DND-41 (cell line): Measurements from ENCODE around the gene DAD1.

Experiments
- ATAC-seq: fragments of 200-7000 bp; cut with Tn5 transposase; 3 replicates; pipeline ENCODE4 v1.9.1; 2021; ENCODE audit warnings: low read depth; ENCODE audit not compliant: insufficient read depth
- DNase-seq: peaks from one replicate; pipeline ENCODE4 v3.0.0-alpha.2; 2020
- H2AFZ ChIP-seq: 2 replicates; pipeline ENCODE4 v1.6.0; 2012; ENCODE audit warnings: low read depth, low read length
- H3K27ac ChIP-seq: 2 replicates; pipeline ENCODE4 v1.5.1; 2012; ENCODE audit warnings: low read length, inconsistent platforms
- H3K27me3 ChIP-seq: fragments of 200-600 bp; sonication (generic); 2 replicates; pipeline ENCODE4 v1.6.0; 2012; ENCODE audit warnings: low read length, mild to moderate bottlenecking, inconsistent platforms; ENCODE audit not compliant: insufficient read depth, poor library complexity
- H3K36me3 ChIP-seq: 2 replicates; pipeline ENCODE4 v1.5.1; 2012; ENCODE audit warnings: low read length, inconsistent platforms; ENCODE audit not compliant: insufficient read depth
- H3K4me1 ChIP-seq: 2 replicates; pipeline ENCODE4 v1.5.1; 2012; ENCODE audit warnings: mild to moderate bottlenecking, low read length; ENCODE audit not compliant: insufficient read depth
- H3K4me2 ChIP-seq: 2 replicates; pipeline ENCODE4 v1.6.0; 2012; ENCODE audit warnings: mild to moderate bottlenecking, moderate library complexity, low read length, inconsistent platforms; ENCODE audit not compliant: insufficient read depth
- H3K4me3 ChIP-seq, 2 experiments: fragments of 200-600 bp in 1 of 2; shearing (Covaris generic) in 1 of 2; 2 replicates each; pipeline ENCODE4 v1.5.1; 2012 to 2016; ENCODE audit warnings: inconsistent platforms in 2 of 2, low read length in 2 of 2, mild to moderate bottlenecking in 2 of 2, low read depth in 1 of 2, moderate library complexity in 1 of 2
- H3K79me2 ChIP-seq: 2 replicates; pipeline ENCODE4 v1.6.0; 2012; ENCODE audit warnings: low read length, inconsistent platforms; ENCODE audit not compliant: insufficient read depth
- H3K9ac ChIP-seq: 2 replicates; pipeline ENCODE4 v1.6.0; 2012; ENCODE audit warnings: low read depth, mild to moderate bottlenecking, inconsistent platforms, low read length, moderate library complexity
- H3K9me3 ChIP-seq: 2 replicates; pipeline ENCODE4 v1.5.1; 2012; ENCODE audit warnings: low read length, moderate library complexity, mild to moderate bottlenecking, inconsistent platforms; ENCODE audit not compliant: insufficient read depth, severe bottlenecking
- H4K20me1 ChIP-seq: 2 replicates; pipeline ENCODE4 v1.6.0; 2012; ENCODE audit warnings: low read length; ENCODE audit not compliant: insufficient read depth
- CTCF ChIP-seq: IDR thresholded peaks from 2 replicates; pipeline ENCODE4 v1.5.1; 2012; ENCODE audit warnings: borderline replicate concordance, low read length, moderate library complexity, mild to moderate bottlenecking; ENCODE audit not compliant: poor library complexity, severe bottlenecking; ENCODE audit errors: extremely low read depth
- EZH2 ChIP-seq: IDR thresholded peaks from 3 replicates; pipeline ENCODE4 v1.6.1; 2012; ENCODE audit warnings: borderline replicate concordance, low read depth, mild to moderate bottlenecking, moderate library complexity, low read length, inconsistent platforms; ENCODE audit not compliant: severe bottlenecking

Gene DAD1

GRCh38 chr14:22553445-22553844, 35.6 kb downstream of the DAD1 start:
- Histone ChIP-seq H4K20me1 (peaks cover 53% of the 10 kb centered on the region), H3K9ac (no peak overlapping the region), H3K4me3 (no peak overlapping the region), H3K4me2 (no peak overlapping the region), H2AFZ (no peak overlapping the region), H3K27ac (no peak overlapping the region), H3K27me3 (peaks cover 43% of the 10 kb centered on the region), H3K79me2 (no peaks in the 10 kb centered on the region), H3K4me1 (peaks cover 29% of the 10 kb centered on the region), H3K9me3 (no peaks in the 10 kb centered on the region), H3K36me3 (no peaks in the 10 kb centered on the region)
- ATAC-seq (no peak), DNase-seq (no peak)
- no peak for TF ChIP-seq EZH2
- no peak for TF ChIP-seq CTCF

- H3K9me3 ChIP-seq, result no peaks in the 10 kb centered on the region
- DNase-seq (no peak), ATAC-seq (no peak)
- no peak overlapping the region for H3K27ac ChIP-seq
- no peaks in the 10 kb centered on the region for H3K79me2 ChIP-seq
- peaks cover 48% of the 10 kb centered on the region for H4K20me1 ChIP-seq
- H3K4me2 ChIP-seq, result no peak overlapping the region
- no peak for TF ChIP-seq CTCF
- TF ChIP-seq EZH2, result no peak
- H3K36me3 ChIP-seq, result no peaks in the 10 kb centered on the region
- H2AFZ ChIP-seq, result no peak overlapping the region
- no peak overlapping the region for H3K4me3 ChIP-seq
- H3K27me3 ChIP-seq, result peaks cover 42% of the 10 kb centered on the region
- no peak overlapping the region for H3K9ac ChIP-seq
- H3K4me1 ChIP-seq, result peaks cover 29% of the 10 kb centered on the region
These were observed 36.3 kb downstream of the DAD1 start for GRCh38 chr14:22552827-22553076.

- Histone ChIP-seq H3K4me3 (no peak overlapping the region), H3K27ac (no peak overlapping the region), H3K27me3 (peaks cover 46% of the 10 kb centered on the region), H3K36me3 (no peaks in the 10 kb centered on the region), H2AFZ (no peak overlapping the region), H3K4me2 (no peak overlapping the region), H4K20me1 (peaks cover 47% of the 10 kb centered on the region), H3K9me3 (no peaks in the 10 kb centered on the region), H3K9ac (no peak overlapping the region), H3K79me2 (no peaks in the 10 kb centered on the region), H3K4me1 (peaks cover 24% of the 10 kb centered on the region)
- DNase-seq (no peak), ATAC-seq (no peak)
- TF ChIP-seq EZH2, result no peak
- TF ChIP-seq CTCF, result no peak
These were observed 36.8 kb downstream of the DAD1 start for GRCh38 chr14:22552001-22552826.
